Keratinocyte (primary cell): ENCODE measurements around the gene TMEM86A.

Experiments
- CTCF ChIP-seq, 3 experiments: IDR thresholded peaks in 1 of 3; conservative IDR thresholded peaks in 1 of 3; optimal IDR thresholded peaks in 1 of 3; 2 replicates in 2 of 3; 3 replicates in 1 of 3; pipeline versions ENCODE3 to v1.5.1; 2011; ENCODE audit warnings: low read length in 3 of 3, mild to moderate bottlenecking in 3 of 3, moderate library complexity in 2 of 3, control low read depth in 1 of 3, inconsistent platforms in 1 of 3; ENCODE audit not compliant: insufficient read depth in 2 of 3; ENCODE audit errors: extremely low read depth in 1 of 3
- EZH2 ChIP-seq: IDR thresholded peaks from one replicate; pipeline ENCODE4 v1.6.1; 2012; ENCODE audit warnings: inconsistent platforms, mild to moderate bottlenecking, low read length, moderate library complexity

- TF ChIP-seq CTCF (optimal IDR thresholded peaks at IDR 0.05 in 1 of 3, IDR thresholded peaks at IDR 0.05 in 1 of 3, conservative IDR thresholded peaks at IDR 0.05 in 1 of 3; ENCODE audit: extremely low read depth in 1 of 3, insufficient read depth in 2 of 3, low read length in 3 of 3), result no peak
- no peak for TF ChIP-seq EZH2
These were observed 45.4 kb downstream of the TMEM86A start for GRCh38 chr11:18743900-18744514.
